SH-SY5Y (cell line): ENCODE measurements around the gene PSAP.

ENCODE experiments used
- GATA2 ChIP-seq: IDR thresholded peaks from 2 replicates; pipeline ENCODE4 v1.6.1; 2011; ENCODE audit warnings: mild to moderate bottlenecking, low read depth, low read length
- GATA3 ChIP-seq: IDR thresholded peaks from 2 replicates; pipeline ENCODE4 v1.6.1; 2011; ENCODE audit warnings: low read depth, mild to moderate bottlenecking, low read length, moderate library complexity

PSAP gene

DNA sequence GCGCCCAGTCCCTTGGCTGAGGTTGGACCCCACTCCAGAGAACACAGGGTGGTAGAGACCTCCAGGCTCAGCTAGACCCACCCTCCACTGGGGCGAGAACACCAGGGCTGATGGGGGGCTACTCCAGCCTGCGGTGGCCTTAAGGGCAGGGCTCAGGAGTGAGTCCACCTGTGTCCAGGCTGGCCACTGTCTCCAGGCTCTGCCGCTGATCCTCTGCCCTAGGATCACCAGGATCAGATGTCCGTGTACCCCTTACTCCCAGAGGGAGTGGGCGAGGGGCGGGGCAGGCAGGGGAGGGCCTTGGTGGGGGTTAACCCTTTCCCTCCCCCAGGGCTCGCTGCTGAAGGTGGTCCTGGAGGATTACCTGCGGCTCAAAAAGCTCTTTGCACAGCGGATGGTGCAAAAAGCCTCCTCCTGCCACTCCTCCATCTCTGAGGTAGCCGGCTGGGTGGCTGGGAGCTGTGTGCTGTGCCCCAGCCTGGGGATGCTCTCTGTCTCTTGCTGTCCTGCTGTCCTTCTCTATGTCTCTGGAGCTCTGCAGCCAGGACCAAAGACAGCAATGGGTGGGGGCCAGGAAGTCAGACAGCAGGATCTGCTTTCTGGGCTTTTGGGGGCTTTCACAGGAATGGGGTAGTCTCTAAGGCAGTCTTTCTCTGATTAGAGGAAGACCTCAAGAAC, 38.0 kb downstream of the PSAP start:
- no peak for TF ChIP-seq GATA3
- no peak for TF ChIP-seq GATA2

DNA sequence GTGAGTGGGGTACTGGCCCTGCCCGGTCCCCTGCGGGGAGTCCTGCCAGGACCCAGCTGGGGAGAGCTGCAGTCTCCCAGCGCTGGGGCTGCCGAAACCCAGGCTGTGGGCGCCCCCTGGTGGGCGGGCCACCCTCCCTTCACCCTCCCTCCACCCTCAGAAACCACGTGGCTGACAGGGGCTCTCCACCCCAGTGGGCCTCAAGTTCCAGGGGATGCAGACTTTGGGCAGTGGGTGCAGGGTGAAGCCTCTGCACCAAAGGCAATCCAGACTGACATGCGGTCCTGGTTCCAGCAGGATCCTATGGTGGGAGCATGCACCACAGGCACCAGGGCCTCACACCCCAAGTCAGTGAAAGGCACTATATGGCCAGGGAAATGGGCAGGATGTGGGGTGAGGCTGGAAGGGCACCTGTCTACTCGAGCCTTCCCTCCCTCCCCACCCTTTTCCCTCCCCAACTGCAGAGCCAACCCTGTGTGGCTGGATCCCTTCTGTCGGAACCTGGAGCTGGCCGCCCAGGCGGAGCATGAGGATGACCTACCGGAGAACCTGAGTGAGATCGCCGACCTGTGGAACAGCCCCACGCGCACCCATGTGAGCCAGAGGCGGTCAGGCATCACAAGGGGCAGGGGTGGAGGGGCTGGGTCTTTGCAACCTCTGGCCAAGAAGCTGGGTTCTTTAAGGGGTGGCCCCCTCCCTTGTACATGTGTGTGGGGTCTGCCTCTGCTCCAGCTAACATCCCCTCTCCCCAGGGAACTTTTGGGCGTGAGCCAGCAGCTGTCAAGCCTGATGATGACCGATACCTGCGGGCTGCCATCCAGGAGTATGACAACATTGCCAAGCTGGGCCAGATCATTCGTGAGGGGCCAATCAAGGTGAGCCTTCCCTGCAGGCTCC, 38.8 kb downstream of the PSAP start:
- no peak for TF ChIP-seq GATA2
- no peak for TF ChIP-seq GATA3

DNA sequence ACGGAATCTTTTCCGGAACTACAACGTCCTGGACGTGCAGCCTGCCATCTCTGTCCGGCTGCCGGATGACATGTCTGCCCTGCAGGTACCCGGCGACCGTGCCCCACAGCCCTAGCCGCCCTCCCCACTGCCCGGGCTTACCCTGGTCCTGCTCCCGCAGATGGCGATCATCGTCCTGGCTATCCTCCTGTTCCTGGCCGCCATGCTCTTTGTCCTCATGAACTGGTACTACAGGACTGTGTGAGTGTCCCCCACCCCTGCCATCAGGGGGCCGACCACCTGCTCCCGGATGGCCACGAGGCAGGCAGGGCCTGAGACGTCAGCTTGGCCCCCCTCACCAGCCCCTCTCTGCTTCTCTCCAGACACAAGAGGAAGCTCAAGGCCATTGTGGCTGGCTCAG, 39.7 kb downstream of the PSAP start:
- TF ChIP-seq GATA3, result no peak
- TF ChIP-seq GATA2, result no peak

DNA sequence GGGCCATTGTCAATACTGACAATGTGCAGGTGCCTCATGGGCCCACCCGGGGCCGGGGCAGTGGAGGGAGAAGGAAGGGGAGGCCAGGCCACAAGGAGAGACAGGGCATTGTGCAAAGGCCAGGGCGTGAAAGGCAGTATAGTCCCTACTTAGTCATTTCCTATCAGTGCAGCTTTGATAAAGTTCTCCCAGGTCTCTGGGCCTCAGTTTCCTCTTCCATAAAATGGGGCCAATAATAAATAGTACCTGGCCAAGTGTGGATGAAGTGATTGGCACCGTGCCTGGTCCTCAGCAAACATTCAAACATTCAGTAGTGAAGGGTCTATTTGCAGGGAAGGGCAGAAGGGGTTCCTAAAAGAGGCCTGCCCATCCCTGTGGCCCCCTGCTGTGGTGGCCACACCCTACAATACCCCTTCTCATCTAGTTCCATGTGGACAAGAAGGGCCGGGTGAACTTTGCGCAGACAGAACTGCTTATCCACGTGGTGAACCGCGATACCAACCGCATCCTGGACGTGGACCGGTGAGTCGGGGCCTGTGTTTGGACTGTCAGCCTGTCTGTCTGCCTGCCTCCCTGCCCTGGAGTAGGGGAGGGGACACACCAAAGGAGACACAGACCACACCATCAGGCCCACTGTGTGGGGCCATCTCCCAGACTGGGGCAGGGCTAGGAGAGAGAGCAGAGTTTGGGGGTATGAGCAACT, 40.9 kb downstream of the PSAP start:
- TF ChIP-seq GATA2 (no peak), GATA3 (no peak)

DNA sequence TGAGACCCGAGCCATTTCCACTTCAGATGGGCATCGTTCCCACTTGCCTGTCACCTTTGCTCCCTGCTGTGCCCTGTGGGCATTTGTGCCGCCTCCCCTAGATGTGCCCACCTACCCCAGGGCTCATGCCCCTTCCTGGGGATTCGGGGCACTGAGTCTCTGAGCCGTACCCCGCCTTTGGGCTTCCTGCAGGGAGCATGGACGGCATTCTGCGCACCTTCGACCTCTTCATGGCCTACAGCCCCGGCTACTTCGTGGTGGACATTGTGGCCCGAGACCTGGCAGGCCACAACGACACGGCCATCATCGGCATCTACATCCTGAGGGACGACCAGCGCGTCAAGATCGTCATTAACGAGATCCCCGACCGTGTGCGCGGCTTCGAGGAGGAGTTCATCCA, 41.4 kb downstream of the PSAP start:
- TF ChIP-seq GATA2, result no peak
- no peak for TF ChIP-seq GATA3

DNA sequence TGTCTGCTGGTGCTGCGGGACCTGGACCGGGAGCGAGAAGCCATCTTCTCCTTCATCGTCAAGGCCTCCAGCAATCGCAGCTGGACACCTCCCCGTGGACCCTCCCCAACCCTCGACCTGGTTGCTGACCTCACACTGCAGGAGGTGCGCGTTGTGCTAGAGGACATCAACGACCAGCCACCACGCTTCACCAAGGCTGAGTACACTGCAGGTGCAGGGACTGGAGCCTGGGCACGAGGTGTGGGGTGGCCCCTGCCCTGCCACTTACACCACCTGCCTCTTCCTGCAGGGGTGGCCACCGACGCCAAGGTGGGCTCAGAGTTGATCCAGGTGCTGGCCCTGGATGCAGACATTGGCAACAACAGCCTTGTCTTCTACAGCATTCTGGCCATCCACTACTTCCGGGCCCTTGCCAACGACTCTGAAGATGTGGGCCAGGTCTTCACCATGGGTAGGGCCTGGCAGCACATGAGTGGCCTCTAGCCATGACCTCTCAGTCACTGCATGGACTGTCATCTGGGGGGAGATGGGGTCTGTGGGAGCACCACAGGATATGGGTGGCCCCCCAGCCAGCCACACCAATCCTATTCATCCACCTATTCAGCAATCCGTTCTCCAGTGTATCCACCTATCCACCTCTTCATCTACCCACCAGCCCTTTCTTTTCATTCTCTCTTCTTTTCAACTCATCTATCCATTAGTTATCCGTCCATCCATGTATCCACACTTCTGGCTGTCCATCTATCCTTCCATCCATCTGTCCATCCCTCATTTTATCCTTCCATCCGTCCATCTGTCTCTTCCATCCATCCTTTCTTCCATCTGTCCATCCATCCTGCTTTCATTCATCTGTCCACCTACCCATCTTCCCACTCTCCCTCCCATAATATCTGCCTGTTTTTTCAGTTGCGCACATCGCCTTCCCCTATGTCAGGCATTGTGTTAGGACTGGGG, 43.2 kb downstream of the PSAP start:
- TF ChIP-seq GATA3, result no peak
- TF ChIP-seq GATA2, result no peak

DNA sequence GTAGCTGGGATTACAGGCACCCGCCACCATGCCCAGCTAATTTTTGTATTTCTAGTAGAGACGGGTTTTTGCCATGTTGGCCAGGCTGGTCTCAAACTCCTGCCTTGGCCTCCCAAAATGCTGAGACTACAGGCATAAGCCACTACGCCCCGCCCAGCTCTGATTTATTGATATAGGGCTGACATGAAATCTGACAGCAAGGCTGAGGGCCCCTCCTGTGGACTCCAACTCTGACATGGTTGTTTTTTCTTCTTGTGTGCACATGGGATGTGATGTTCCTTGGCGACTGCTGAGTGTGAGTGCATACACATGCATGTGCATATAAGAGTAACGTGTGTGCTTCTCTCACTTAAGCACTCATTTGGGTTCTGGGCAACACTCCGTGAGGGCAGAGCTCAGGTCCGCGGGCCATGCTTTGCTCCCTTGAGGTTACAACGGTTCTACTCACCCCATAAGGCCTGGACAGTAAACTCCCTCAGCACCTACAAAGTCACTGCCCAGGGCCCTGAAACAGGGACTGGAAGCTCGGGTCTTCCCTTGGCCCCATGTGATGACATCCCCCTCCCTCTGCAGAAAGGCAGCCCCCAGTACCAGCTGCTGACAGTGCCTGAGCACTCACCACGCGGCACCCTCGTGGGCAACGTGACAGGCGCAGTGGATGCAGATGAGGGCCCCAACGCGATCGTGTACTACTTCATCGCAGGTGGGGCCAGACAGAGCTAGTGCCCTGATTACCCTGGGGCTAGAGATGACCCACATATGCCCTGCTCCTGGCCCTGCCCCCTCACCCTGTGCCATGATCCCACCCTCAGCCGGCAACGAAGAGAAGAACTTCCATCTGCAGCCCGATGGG, 44.1 kb downstream of the PSAP start:
- no peak for TF ChIP-seq GATA2
- no peak for TF ChIP-seq GATA3

DNA sequence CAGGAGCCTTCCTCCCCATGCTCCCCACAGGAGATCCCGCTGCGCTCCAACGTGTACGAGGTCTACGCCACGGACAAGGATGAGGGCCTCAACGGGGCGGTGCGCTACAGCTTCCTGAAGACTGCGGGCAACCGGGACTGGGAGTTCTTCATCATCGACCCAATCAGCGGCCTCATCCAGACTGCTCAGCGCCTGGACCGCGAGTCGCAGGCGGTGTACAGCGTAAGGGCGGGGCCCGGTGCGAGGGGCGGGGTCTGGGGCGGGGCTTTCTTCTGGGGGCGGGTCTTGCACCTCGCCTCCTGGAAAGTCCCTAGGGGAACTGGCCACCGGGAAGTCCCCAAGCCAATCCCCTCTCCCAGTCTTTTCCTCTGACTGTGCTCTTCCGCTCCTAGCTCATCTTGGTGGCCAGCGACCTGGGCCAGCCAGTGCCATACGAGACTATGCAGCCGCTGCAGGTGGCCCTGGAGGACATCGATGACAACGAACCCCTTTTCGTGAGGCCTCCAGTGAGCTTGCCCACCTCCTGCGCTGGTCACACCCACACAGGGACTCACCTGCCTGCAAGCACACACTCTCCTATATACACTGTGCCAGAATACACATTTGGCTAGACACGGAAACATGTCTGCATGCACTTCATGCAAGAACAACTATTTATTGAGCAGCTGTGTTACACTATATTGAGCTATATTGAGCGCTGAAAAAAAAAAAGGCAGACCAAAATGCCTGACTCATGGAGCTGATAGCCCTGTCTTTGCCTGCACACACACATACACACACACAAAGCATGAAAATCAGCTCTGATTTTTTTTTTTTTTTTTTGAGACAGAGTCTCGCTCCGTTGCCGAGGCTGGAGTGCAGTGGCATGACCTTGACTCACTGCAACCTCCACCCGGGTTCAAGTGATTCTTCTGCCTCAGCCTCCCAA, 45.0 kb downstream of the PSAP start:
- TF ChIP-seq GATA3 (no peak), GATA2 (no peak)

DNA sequence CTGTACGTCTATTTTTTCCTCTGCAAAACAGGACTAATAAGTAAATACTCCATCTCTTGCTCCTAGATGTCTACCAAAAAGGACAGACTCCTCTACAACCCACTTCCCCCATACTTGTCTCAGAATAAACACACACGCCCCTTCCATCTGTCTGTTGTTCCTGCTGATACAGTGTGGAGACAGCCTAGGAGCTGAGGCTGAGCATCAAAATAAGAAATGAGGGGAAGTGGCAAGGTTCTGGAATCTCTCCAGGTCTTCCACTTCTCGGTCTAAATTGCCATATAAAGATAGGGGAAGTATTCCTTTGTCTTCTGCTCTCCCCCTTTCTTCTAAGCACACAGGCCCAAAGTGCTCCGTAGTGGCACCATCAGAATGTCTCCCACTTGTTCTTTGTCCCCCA, 47.0 kb downstream of the PSAP start:
- TF ChIP-seq GATA2 (no peak), GATA3 (no peak)

DNA sequence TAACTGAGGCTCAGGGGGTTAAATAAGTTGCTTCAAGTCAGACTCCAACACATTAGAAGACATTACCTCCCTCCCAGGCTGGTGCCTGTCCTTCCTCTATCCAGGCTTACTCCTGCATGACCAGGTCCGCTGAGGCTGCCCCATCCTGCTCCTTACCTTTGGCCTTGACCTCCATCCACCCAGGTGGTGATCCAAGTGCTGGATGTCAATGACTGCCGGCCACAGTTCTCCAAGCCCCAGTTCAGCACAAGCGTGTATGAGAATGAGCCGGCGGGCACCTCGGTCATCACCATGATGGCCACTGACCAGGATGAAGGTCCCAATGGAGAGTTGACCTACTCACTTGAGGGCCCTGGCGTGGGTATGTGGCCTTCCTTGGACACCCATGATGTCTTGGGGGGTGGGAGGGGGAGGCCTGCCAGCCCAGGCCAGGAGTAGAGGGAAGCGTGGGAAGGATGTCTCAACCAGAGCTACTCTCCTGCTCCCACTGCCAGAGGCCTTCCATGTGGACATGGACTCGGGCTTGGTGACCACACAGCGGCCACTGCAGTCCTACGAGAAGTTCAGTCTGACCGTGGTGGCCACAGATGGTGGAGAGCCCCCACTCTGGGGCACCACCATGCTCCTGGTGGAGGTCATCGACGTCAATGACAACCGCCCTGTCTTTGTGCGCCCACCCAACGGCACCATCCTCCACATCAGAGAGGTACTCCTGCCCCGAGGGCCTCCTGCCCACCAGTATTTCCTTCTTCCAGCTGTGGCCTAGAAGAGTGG, 48.1 kb downstream of the PSAP start:
- no peak for TF ChIP-seq GATA2
- TF ChIP-seq GATA3, result no peak

DNA sequence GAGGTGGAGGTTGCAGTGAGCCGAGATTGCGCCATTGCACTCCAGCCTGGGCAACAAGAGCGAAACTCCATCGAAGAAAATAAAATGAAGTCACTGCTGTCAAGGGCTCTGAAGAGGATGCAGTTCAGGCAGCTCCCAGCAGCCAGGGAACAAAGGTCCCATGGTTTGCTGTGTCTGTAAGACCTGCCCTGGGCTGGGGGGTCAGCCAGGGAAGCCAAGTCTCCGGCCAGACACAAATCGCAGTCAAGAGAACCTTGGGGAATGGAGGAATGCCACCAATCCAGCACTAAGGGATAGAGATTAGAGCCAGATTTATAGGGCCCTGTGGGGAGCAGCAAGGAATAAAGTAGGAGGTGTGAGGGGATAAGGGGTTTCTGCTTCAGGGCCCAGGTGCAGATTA, 48.8 kb downstream of the PSAP start:
- TF ChIP-seq GATA3 (no peak), GATA2 (no peak)
